Endothelial cell of umbilical vein (primary cell): ENCODE results near the gene SLC38A8.

Experiments
- EZH2 ChIP-seq: IDR thresholded peaks from 2 replicates; pipeline ENCODE4 v1.6.1; 2012; ENCODE audit warnings: borderline replicate concordance, low read depth, mild to moderate bottlenecking, moderate library complexity, low read length, inconsistent platforms; ENCODE audit not compliant: severe bottlenecking
- FOS ChIP-seq: IDR thresholded peaks from 2 replicates; pipeline ENCODE4 v1.6.1; 2011; ENCODE audit warnings: mild to moderate bottlenecking, low read length, moderate library complexity, borderline replicate concordance; ENCODE audit not compliant: insufficient read depth
- JUN ChIP-seq: IDR thresholded peaks from 2 replicates; pipeline ENCODE4 v1.6.1; 2011; ENCODE audit warnings: borderline replicate concordance, low read depth; ENCODE audit not compliant: insufficient read length, insufficient read depth
- MAX ChIP-seq: IDR thresholded peaks from 2 replicates; pipeline ENCODE4 v1.6.1; 2011; ENCODE audit not compliant: insufficient read depth, insufficient read length
- POLR2A ChIP-seq: IDR thresholded peaks from 2 replicates; pipeline ENCODE4 v1.6.1; 2012; ENCODE audit warnings: low read depth, mild to moderate bottlenecking, control low read depth, low read length
- POLR2AphosphoS5 ChIP-seq: IDR thresholded peaks from 2 replicates; pipeline ENCODE4 v1.6.1; 2012; ENCODE audit warnings: low read depth, mild to moderate bottlenecking, control low read depth, low read length, moderate library complexity; ENCODE audit not compliant: insufficient read depth
- TF ChIP-seq, protein P1 (sequence below), 2 donors: IDR thresholded peaks; 1 replicate in 1 of 2; 2 replicates in 1 of 2; pipeline ENCODE4 v1.5.1; 2011; ENCODE audit warnings: low read length in 2 of 2, mild to moderate bottlenecking in 2 of 2, moderate library complexity in 2 of 2, control low read depth in 1 of 2, inconsistent platforms in 1 of 2, low read depth in 1 of 2; ENCODE audit not compliant: insufficient read depth in 1 of 2; ENCODE audit errors: extremely low read depth in 1 of 2

GRCh38 chr16:84086341-84086740, 43.7 kb upstream of the SLC38A8 start:
- TF ChIP-seq JUN = no peak
- TF ChIP-seq, protein P1, sequence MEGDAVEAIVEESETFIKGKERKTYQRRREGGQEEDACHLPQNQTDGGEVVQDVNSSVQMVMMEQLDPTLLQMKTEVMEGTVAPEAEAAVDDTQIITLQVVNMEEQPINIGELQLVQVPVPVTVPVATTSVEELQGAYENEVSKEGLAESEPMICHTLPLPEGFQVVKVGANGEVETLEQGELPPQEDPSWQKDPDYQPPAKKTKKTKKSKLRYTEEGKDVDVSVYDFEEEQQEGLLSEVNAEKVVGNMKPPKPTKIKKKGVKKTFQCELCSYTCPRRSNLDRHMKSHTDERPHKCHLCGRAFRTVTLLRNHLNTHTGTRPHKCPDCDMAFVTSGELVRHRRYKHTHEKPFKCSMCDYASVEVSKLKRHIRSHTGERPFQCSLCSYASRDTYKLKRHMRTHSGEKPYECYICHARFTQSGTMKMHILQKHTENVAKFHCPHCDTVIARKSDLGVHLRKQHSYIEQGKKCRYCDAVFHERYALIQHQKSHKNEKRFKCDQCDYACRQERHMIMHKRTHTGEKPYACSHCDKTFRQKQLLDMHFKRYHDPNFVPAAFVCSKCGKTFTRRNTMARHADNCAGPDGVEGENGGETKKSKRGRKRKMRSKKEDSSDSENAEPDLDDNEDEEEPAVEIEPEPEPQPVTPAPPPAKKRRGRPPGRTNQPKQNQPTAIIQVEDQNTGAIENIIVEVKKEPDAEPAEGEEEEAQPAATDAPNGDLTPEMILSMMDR (IDR thresholded peaks at IDR 0.05; ENCODE audit: extremely low read depth in 1 of 2, insufficient read depth in 1 of 2, low read depth in 1 of 2, low read length in 2 of 2) = no peak
- no peak for TF ChIP-seq FOS
- TF ChIP-seq POLR2A = no peak
- no peak for TF ChIP-seq EZH2
- no peak for TF ChIP-seq POLR2AphosphoS5
- no peak for TF ChIP-seq MAX
